T47D (cell line): ENCODE results near the gene GGA2.
A peak's percentile ranks its signal among the peaks of the same experiment; 100 is the strongest.
"Not testable (repeated sequence)": the region's sequence is repeated elsewhere in the genome, so short reads cannot be mapped to it uniquely, and the experiment has no call there.

ENCODE experiments used
- DNase-seq, 2 experiments: peaks; one replicate each; pipeline versions ENCODE4 v3.0.0 to v3.0.0-alpha.2; 2011 to 2012; ENCODE audit warnings: low read depth in 1 of 2, low spot score in 1 of 2
- JUND ChIP-seq: IDR thresholded peaks from 2 replicates; pipeline ENCODE4 v1.6.1; 2012; ENCODE audit warnings: low read depth
- in situ Hi-C: cut with HindIII; loops from 2 replicates; pipeline ENCODE4 v1.10.0; 2016; ENCODE audit warnings: low sequenced_read_pairs, low pct_unique_long_range_greater_than_20kb

GGA2 gene

GRCh38 chr16:23494188-23494587, 16.1 kb downstream of the GGA2 start:
- in situ Hi-C loops, result no loop called here
- DNase-seq, result no peak
- no peak for TF ChIP-seq JUND

- in situ Hi-C loops, result no loop called here
- DNase-seq, result no peak
- TF ChIP-seq JUND, result no peak
These were observed 18.6 kb downstream of the GGA2 start for GRCh38 chr16:23491490-23492391.

- in situ Hi-C loops, result no loop called here
- DNase-seq, result peak in 1 of 2 experiments; percentile 68
- TF ChIP-seq JUND, result no peak
These were observed 23.8 kb downstream of the GGA2 start for GRCh38 chr16:23486480-23486879.

GRCh38 chr16:23485841-23486240, 24.5 kb downstream of the GGA2 start:
- in situ Hi-C loops, result no loop called here
- no peak for TF ChIP-seq JUND
- DNase-seq, result no peak

- in situ Hi-C loops, result no loop called here
- TF ChIP-seq JUND, result no peak
- DNase-seq, result no peak
These were observed 25.1 kb downstream of the GGA2 start for GRCh38 chr16:23485257-23485614.

- TF ChIP-seq JUND, result no peak
- DNase-seq, result no peak
- in situ Hi-C loops, result no loop called here
These were observed 25.6 kb downstream of the GGA2 start for GRCh38 chr16:23484510-23485256.

GRCh38 chr16:23483492-23483891, 26.8 kb downstream of the GGA2 start:
- DNase-seq, in situ Hi-C loops: not testable (repeated sequence)

- in situ Hi-C loops, result no loop called here
- TF ChIP-seq JUND, result no peak
- no peak for DNase-seq
These were observed 27.5 kb downstream of the GGA2 start for GRCh38 chr16:23482778-23483177.

GRCh38 chr16:23480257-23480656, 30.0 kb downstream of the GGA2 start:
- DNase-seq, result no peak
- in situ Hi-C loops, result no loop called here

GRCh38 chr16:23479138-23479537, 31.2 kb downstream of the GGA2 start:
- TF ChIP-seq JUND, result no peak
- no peak for DNase-seq
- in situ Hi-C loops, result no loop called here

More at GRCh38 chr16:23480257-23480656, 30.0 kb downstream of the GGA2 start:
- TF ChIP-seq JUND, result no peak

GRCh38 chr16:23478566-23478965, 31.7 kb downstream of the GGA2 start:
- no peak for TF ChIP-seq JUND
- DNase-seq, result no peak
- in situ Hi-C loops, result no loop called here

GRCh38 chr16:23476289-23476688, 34.0 kb downstream of the GGA2 start:
- no peak for TF ChIP-seq JUND
- DNase-seq, result no peak
- in situ Hi-C loops, result no loop called here

- TF ChIP-seq JUND, result no peak
- in situ Hi-C loops, result no loop called here
- DNase-seq, result peak in 1 of 2 experiments; percentile 45
These were observed 40.5 kb downstream of the GGA2 start for GRCh38 chr16:23469814-23470213.
